Cerebellar cortex (tissue), 1 donor: ENCODE measurements around the gene SHISAL2A.
"Not testable (repeated sequence)": the region's sequence is repeated elsewhere in the genome, so short reads cannot be mapped to it uniquely, and the experiment has no call there.

Source experiments
- DNase-seq: peaks from one replicate; pipeline ENCODE4 v3.0.0-alpha.2; 2015; ENCODE audit warnings: low spot score

SHISAL2A gene

DNA sequence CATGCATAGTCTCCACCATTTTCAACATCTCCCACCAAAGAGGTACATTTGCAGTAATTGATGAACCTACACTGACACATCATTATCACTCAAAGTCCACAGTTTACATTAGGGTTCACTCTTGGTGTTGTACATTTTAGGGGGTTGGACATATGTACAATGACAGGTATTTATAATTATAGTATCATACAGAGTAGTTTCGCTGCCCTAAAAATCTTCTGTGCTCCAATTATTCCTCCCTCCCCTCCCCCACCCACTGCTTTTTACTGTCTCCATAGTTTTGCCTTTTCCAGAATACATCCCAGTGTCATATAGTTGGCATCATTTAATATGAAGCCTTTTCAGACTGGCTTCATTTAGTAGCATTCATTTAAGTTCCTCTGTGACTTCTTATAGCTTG, 51.6 kb downstream of the SHISAL2A start:
- no peak for DNase-seq

DNA sequence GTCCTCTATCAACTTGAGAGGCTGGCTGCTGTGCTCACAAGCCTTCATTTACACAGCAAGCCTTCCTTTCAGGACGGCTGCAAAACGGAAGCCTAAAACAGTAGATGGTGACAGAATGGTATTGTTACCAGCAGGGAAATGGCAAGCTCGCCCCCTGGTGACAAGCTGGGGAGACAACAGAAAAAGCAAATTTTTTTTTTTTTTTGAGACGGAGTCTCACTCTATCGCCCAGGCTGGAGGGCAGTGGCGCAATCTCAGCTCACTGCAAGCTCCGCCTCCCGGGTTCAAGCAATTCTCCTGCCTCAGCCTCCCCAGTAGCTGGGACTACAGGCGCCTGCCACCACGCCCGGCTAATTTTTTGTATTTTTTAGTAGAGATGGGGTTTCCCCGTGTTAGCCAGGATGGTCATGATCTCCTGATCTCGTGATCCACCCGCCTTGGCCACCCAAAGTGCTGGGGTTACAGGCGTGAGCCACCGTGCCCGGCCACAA, 53.3 kb downstream of the SHISAL2A start:
- DNase-seq, result peak; percentile 69

DNA sequence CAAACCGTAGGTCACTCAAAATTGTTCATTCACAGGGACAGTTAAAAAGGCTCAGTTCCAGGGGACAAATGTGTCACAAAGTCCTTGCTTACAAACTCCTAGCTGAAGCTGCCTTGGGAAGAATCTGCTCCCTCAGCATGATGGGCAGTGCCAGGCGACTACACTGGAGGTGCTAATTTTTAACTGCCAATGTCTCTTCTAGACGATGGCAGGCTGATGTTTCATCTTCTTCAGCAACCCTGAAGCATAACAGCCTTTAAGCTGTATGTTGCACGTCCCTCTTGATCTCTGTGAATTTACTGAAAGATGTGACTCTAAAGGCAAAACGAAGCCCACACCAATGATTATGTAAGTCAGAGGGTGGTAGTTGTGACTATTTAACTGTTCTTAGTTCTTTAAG, 53.9 kb downstream of the SHISAL2A start:
- no peak for DNase-seq

DNA sequence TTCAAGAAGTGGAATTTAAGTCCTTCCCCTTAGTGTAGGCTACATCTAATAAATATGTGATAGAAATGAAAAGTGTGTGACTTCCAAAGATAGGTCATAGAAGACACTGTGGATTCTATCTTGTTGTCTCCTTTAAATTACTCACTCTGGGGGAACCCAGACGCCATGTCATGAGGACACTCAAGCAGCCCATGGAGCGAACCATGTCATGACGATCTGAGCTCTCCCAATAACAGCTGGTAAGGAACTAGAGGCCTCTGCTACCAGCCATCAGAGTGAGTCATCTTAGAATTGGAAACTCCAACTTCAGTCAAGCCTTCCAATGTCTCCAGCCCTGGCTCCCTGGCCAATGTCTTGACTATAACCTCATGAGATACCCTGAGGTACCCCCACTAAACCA, 58.9 kb downstream of the SHISAL2A start:
- no peak for DNase-seq

DNA sequence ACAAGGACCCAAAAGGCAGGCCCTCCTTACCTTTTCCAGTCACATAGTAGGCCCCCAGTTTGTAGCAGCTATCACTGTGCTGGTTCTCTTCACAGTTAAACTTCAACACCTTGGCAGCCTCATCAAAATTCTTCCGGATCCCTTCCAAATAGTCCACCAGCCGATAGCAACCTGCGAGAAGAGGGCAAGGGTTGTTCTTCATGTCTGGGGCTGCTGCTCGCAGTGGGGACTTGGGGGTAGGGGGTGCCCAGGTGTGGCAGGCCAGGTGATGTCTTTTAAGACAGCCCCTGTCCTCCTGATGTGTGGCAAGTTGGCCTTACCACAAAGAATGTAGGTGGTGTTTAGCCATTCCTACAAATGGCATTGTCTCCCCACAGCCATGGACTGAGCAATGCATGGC, 59.7 kb downstream of the SHISAL2A start:
- no peak for DNase-seq

DNA sequence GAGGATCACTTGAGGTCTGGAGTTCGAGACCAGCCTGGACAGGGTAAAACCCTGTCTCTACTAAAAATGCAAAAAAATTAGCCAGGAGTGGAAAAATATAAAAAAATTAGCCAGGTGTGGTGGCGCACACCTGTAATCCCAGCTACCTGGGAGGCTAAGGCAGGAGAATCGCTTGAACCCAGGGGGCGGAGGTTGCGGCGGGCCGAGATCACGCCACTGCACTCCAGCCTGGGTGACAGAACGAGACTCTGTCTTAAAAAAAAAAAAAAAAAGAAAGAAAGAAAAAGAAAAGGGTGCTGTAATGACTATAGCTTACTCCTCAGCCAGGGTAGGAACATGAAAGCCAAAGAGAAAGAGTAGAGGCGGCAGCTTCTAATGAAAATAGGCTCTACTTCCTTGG, 60.4 kb downstream of the SHISAL2A start:
- not testable (repeated sequence) for DNase-seq

DNA sequence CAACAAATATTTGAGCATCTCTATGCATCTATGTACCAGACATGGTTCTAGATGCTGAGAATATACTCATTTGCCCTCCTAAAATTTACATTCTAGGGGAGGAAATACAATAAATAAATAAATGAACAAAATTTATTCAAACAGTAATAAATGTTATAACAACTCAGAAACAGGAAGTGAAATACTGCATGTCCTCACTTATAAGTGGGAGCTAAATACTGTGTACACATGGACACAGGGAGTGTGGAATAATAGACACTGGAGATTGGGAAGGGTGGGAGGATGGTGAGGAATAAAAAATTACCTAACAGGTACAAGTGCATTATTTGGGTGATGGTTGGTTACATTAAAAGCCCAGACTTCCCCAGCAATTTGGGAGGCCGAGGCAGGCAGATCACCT, 60.9 kb downstream of the SHISAL2A start:
- no peak for DNase-seq

DNA sequence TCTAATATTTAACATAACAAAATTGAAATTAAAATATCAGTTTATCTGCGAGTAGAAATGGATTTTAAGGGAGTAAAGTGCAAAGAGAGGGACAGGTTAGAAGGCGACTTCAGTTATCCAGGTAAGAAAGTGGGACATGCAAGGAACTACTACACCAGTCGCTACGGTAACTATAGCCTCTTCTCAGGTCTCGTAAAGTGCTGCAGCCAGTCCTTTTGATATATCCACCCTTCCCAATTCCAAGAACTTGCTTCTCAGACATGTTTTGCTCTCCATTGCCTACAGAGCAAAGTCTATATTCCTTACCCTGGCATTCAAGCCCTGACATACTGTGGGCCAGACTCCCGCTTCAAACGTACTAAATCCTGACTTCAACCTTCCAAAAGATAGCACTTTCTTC, 62.7 kb downstream of the SHISAL2A start:
- no peak for DNase-seq

DNA sequence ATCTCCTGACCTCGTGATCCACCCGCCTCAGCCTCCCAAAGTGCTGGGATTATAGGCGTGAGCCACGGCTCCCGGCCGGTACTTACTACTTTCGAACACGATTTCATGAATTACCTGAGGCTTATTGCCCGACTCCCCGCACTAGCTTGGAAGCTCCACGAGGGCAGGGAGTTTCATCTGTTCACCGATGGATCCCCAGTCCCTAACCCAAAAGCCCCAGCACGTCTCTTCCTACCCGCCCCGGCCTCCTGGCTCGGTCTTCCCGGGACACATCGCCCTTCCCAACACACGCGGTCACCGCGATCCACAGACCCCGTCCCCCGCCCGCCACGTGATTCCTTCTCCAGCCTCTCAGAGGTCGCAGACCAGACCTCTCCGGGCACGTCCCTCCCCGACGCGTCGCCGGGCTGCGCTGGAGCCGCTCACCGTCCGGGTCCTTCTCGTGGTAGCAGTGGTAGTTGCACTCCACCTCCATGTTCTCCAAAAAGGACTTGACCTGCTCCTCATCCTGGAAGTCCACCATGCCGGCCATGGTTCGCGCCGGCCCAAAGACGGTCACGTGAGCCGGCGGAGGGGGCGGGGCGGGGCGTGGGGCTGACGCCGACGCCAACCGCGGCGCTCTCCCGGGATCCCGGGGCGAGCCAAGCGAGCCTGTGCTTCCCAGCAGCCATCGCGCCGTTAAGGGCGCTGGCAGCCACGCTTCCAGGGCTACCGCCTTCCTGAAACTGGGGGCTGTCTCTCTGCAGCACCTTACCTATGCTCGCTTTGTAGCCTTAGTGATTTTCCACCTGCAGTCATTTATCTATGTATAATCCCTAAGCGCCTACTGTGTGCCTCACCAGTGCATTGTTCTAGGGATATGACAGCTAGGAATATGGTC, 65.1 kb downstream of the SHISAL2A start, which contains the start of gene COA7:
Gene COA7 (minus strand): TSS at position 553 of the 880 bp plus-strand sequence. CDS start 21 bp downstream, at position 532.
- DNase-seq, result peak; percentile 80

DNA sequence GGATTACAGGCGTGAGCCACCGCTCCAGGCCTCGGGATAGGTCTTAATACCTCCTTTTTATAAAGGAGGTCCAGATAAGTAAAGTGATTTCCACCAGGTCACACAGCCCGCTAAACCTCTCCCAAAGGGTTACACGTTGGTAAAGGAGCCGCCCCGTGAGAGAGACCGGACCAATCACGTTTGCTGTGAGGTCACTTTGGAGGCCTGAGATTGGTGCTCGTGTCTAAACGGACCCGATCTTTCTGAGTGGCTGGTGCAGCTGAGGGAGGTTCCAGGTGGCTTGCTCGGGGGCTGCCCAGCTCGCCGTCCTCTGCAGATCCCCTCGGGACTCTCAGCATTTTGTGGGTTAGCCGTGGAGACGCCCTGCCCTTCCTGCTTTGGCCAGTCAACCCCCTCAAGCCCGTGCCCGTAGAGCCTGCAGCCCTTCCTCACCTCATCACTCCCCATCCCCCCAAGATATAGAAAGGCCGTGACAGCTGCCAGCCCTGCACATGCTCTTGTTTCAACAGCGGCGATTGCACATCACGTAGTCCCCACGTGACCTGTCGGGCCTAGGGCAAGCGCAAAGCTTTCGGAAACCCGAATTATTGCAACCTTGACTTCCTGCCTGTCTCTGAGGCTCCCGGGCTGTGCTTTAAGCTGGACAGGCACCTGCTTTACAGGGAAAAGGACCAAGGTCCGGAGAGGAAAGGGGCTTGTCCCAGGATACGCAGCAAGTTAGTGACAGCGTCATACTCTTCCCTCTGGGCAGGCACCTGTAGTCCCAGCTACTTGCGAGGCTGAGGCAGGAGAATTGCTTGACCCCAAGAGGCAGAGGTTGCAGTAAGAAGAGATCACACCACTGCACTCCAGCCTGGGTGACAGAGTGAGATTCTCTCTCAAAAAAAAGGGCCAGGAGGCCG, 70.2 kb downstream of the SHISAL2A start:
- peak; percentile 98 for DNase-seq

DNA sequence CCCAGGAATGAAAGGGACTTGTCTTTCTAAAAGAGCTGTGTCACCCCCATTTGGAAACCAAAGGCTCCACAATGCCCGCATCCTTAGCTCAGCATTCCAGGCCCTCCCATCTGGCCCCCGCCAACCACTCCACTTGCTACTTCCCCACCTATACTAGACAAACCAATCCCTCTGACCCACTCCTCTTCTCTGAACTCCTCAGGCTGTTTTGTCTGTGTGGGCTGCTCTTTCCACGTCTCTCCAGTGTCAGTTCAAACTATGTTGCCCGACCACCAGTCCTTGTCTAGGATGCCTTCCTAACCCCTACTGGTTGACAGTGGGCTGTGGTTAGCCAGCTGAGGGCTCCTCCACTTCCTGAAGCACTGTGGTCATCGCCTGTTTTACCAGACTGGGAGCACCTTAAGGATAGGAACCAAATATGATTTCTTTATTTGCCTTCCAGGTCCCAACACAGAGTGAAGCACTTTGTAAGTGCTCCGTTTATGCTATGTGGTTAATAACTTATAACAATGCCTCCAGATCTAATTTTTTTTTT, 73.2 kb downstream of the SHISAL2A start:
- no peak for DNase-seq
